A549 (cell line): ENCODE data around the gene GLB1L2. TPM values are rescaled to one million over a fixed set of nuclear protein-coding genes. Genes with fewer than 3 reads are reported as not detected.

Experiments used
- ATAC-seq, 2 experiments: fragments of 200-7000 bp in 1 of 2; fragments of >200 bp in 1 of 2; cut with Nextera tagmentation in 1 of 2; cut with Tn5 transposase in 1 of 2; 3 replicates each; pipeline versions ENCODE4 v1.8.0 to v1.9.1; 2018 to 2020; ENCODE audit warnings: mild to moderate bottlenecking in 1 of 2, moderate library complexity in 1 of 2
- CTCF ChIA-PET: fragments of 300-600 bp; sonication (Branson Sonifier 250); formaldehyde crosslinking; extraction: SDS; loops from one replicate; lab custom pipeline; 2021; ENCODE audit warnings: antibody characterized with exemption, inconsistent platforms; lab: Yijun Ruan, JAX
- POLR2A ChIA-PET: fragments of 350-600 bp; formaldehyde crosslinking; extraction: SDS; loops from one replicate; lab custom pipeline; 2021; ENCODE audit warnings: antibody characterized with exemption, inconsistent platforms; lab: Yijun Ruan, JAX
- DNase-seq, 2 experiments: peaks; one replicate each; pipeline versions ENCODE4 v3.0.0 to v3.0.0-alpha.2; 2011 to 2016; ENCODE audit warnings: low read depth in 1 of 2, low spot score in 1 of 2
- FAIRE-seq: peaks from 2 replicates; lab custom pipeline; 2011; peaks lifted over from hg19 to GRCh38; lab: Jason Lieb, UNC
- H3K27ac ChIP-seq, 2 experiments: fragments of >200 bp; sonication (Bioruptor Twin); formaldehyde crosslinking; 3 replicates each; pipeline ENCODE4 v1.5.1; 2016 to 2017
- H3K4me1 ChIP-seq: fragments of >200 bp; sonication (Bioruptor Twin); formaldehyde crosslinking; 3 replicates; pipeline ENCODE4 v1.6.1; 2016
- H3K4me2 ChIP-seq: fragments of >200 bp; sonication (Bioruptor Twin); formaldehyde crosslinking; 3 replicates; pipeline ENCODE4 v1.6.1; 2016
- H3K4me3 ChIP-seq: fragments of >200 bp; sonication (Bioruptor Twin); formaldehyde crosslinking; 3 replicates; pipeline ENCODE4 v1.5.1; 2016
- H3K9me3 ChIP-seq: fragments of >200 bp; sonication (Bioruptor Twin); formaldehyde crosslinking; 3 replicates; pipeline ENCODE4 v1.6.1; 2016
- ATOH8 ChIP-seq: fragments of 250-450 bp; sonication (Bioruptor Pico); IDR thresholded peaks from 2 replicates; pipeline ENCODE4 v1.5.0; 2020; ENCODE audit warnings: low read depth, mild to moderate bottlenecking, moderate library complexity
- BCL3 ChIP-seq: fragments of >200 bp; sonication (Bioruptor Twin); formaldehyde crosslinking; IDR thresholded peaks from 3 replicates; pipeline ENCODE4 v1.6.1; 2016
- CBX2 ChIP-seq: fragments of 200-600 bp; sonication (generic); IDR thresholded peaks from 2 replicates; pipeline ENCODE4 v1.6.1; 2016; ENCODE audit warnings: low read depth, mild to moderate bottlenecking, borderline replicate concordance
- CEBPB ChIP-seq, 2 experiments: fragments of >200 bp in 1 of 2; sonication (Bioruptor Twin) in 1 of 2; formaldehyde crosslinking in 1 of 2; IDR thresholded peaks; 2 replicates each; pipeline ENCODE4 v1.6.1; 2012 to 2016
- EHF ChIP-seq: fragments of 250-450 bp; sonication (Bioruptor Pico); IDR thresholded peaks from 2 replicates; pipeline ENCODE4 v1.5.0; 2020; ENCODE audit warnings: mild to moderate bottlenecking
- EHMT2 ChIP-seq: fragments of 200-600 bp; sonication (generic); IDR thresholded peaks from 2 replicates; pipeline ENCODE4 v1.6.1; 2016; ENCODE audit warnings: antibody characterized with exemption, low read depth, mild to moderate bottlenecking, moderate library complexity
- EP300 ChIP-seq, 2 experiments: fragments of >200 bp; sonication (Bioruptor Twin); formaldehyde crosslinking; IDR thresholded peaks; 2 replicates in 1 of 2; 3 replicates in 1 of 2; pipeline ENCODE4 v1.6.1; 2016 to 2017
- ESRRA ChIP-seq: fragments of 150-350 bp; IDR thresholded peaks from 2 replicates; pipeline ENCODE4 v1.6.1; 2014; ENCODE audit warnings: mild to moderate bottlenecking, low read length, borderline replicate concordance
- FOXS1 ChIP-seq: fragments of 250-450 bp; sonication (Bioruptor Pico); IDR thresholded peaks from 2 replicates; pipeline ENCODE4 v1.5.0; 2020; ENCODE audit warnings: mild to moderate bottlenecking, moderate library complexity
- HEYL ChIP-seq: fragments of 250-450 bp; sonication (Bioruptor Pico); IDR thresholded peaks from 2 replicates; pipeline ENCODE4 v1.8.0; 2021; ENCODE audit warnings: mild to moderate bottlenecking, moderate library complexity
- JUN ChIP-seq, 2 experiments: fragments of >200 bp; sonication (Bioruptor Twin); formaldehyde crosslinking; IDR thresholded peaks; 2 replicates in 1 of 2; 3 replicates in 1 of 2; pipeline ENCODE4 v1.6.1; 2016 to 2017
- JUNB ChIP-seq: fragments of >200 bp; sonication (Bioruptor Twin); formaldehyde crosslinking; IDR thresholded peaks from 2 replicates; pipeline ENCODE4 v1.6.1; 2016
- KDM1A ChIP-seq: fragments of 200-600 bp; sonication (generic); IDR thresholded peaks from 2 replicates; pipeline ENCODE4 v1.6.1; 2016; ENCODE audit warnings: low read depth, mild to moderate bottlenecking
- MYC ChIP-seq: IDR thresholded peaks from 2 replicates; pipeline ENCODE4 v1.6.1; 2012; ENCODE audit warnings: mild to moderate bottlenecking, inconsistent platforms, low read length, improper control_type of control experiment, borderline replicate concordance
- NFE2L2 ChIP-seq: fragments of 150-350 bp; conservative IDR thresholded peaks from 2 replicates; pipeline ENCODE4 v1.6.1; 2014; ENCODE audit warnings: low read length
- PHF8 ChIP-seq: fragments of 200-600 bp; sonication (generic); IDR thresholded peaks from 2 replicates; pipeline ENCODE4 v1.6.1; 2016; ENCODE audit warnings: low read depth, mild to moderate bottlenecking, antibody characterized with exemption, moderate library complexity, borderline replicate concordance
- POLR2A ChIP-seq: IDR thresholded peaks from 2 replicates; pipeline ENCODE4 v1.6.1; 2012; ENCODE audit warnings: mild to moderate bottlenecking, low read length
- RARB ChIP-seq: fragments of 250-450 bp; sonication (Bioruptor Pico); IDR thresholded peaks from 2 replicates; pipeline ENCODE4 v1.8.0; 2021; ENCODE audit warnings: mild to moderate bottlenecking, moderate library complexity
- RCOR1 ChIP-seq: fragments of 150-350 bp; IDR thresholded peaks from 2 replicates; pipeline ENCODE4 v1.6.1; 2014; ENCODE audit warnings: antibody characterized with exemption, low read length, low read depth
- RFX5 ChIP-seq: fragments of 450-650 bp; IDR thresholded peaks from 2 replicates; pipeline ENCODE4 v1.7.1; 2014; ENCODE audit warnings: antibody characterized with exemption, mild to moderate bottlenecking, moderate library complexity
- SMC3 ChIP-seq: fragments of >200 bp; sonication (Bioruptor Twin); formaldehyde crosslinking; IDR thresholded peaks from 3 replicates; pipeline ENCODE4 v1.6.1; 2018; ENCODE audit warnings: inconsistent platforms
- SREBF2 ChIP-seq: fragments of 450-650 bp; IDR thresholded peaks from 2 replicates; pipeline ENCODE4 v1.6.1; 2014; ENCODE audit warnings: mild to moderate bottlenecking, moderate library complexity
- ZFP36 ChIP-seq: fragments of 450-650 bp; IDR thresholded peaks from 2 replicates; pipeline ENCODE4 v1.6.1; 2014; ENCODE audit warnings: borderline replicate concordance; ENCODE audit not compliant: partially characterized antibody
- ZNF302 ChIP-seq: fragments of 250-450 bp; sonication (Bioruptor Pico); IDR thresholded peaks from 2 replicates; pipeline ENCODE4 v1.9.0; 2021; ENCODE audit warnings: inconsistent platforms, mild to moderate bottlenecking, moderate library complexity
- WGBS: methylation state at CpG from one replicate; pipeline ENCODE4 v1.1.6; 2017; ENCODE audit errors: missing lambda C conversion rate; 5-methylcytosine and 5-hydroxymethylcytosine counted together
- polyA plus RNA-seq, 4 experiments: library from polyadenylated mRNA; depleted of rRNA in 3 of 4; stranded (reverse); fragments of >200 nt; fragmentation: RNase III in 1 of 4; extraction: RNeasy Plus Mini Kit Qiagen cat#74134 plus additional on column Dnase treatment in 1 of 4; gene quantifications; 2 replicates in 3 of 4; 3 replicates in 1 of 4; pipeline ENCODE4 v1.2.3, GENCODE V29; 2011 to 2017

Gene GLB1L2
- polyA plus RNA-seq, 2 of the 4 experiments (the other 2 are of a cell fraction) = 1.1 to 3.5 TPM

- ATAC-seq (no peak), FAIRE-seq (no peak), DNase-seq (no peak)
- Histone ChIP-seq H3K4me2 (no peak overlapping the region), H3K4me1 (no peaks in the 10 kb centered on the region), H3K9me3 (no peaks in the 10 kb centered on the region), H3K4me3 (no peak overlapping the region), H3K27ac (no peak overlapping the region)
- POLR2A ChIA-PET = no interaction called here
- 18% methylated on average over 3 of the region's 12 CpGs for WGBS
- TF ChIP-seq ZFP36 (no peak), JUNB (no peak), RCOR1 (no peak), RFX5 (no peak), HEYL (no peak), EP300 (IDR thresholded peaks at IDR 0.05) (no peak), ESRRA (no peak), MYC (no peak), FOXS1 (CRISPR knock-in tag) (no peak), PHF8 (no peak)
- CTCF ChIA-PET = no interaction called here
Measured at GRCh38 chr11:134380229-134380628, 48.4 kb downstream of the GLB1L2 start.

- no peak for ATAC-seq
- Histone ChIP-seq H3K4me2 (no peak overlapping the region), H3K27ac (no peak overlapping the region), H3K9me3 (no peaks in the 10 kb centered on the region), H3K4me1 (no peaks in the 10 kb centered on the region), H3K4me3 (no peak overlapping the region)
- CTCF ChIA-PET = no interaction called here
- WGBS = 28% methylated on average over 3 of the region's 4 CpGs
- POLR2A ChIA-PET = no interaction called here
- no peak for FAIRE-seq
- TF ChIP-seq POLR2A = no peak
- no peak for TF ChIP-seq BCL3
- no peak for TF ChIP-seq CBX2
- TF ChIP-seq SREBF2 = no peak
- TF ChIP-seq KDM1A = no peak
- TF ChIP-seq ZNF302 (CRISPR knock-in tag) = no peak
- no peak for TF ChIP-seq EHF (CRISPR knock-in tag)
- no peak for TF ChIP-seq CEBPB (IDR thresholded peaks at IDR 0.05)
- TF ChIP-seq RARB (CRISPR knock-in tag) = no peak
- DNase-seq = no peak
Measured at GRCh38 chr11:134380785-134381184, 49.0 kb downstream of the GLB1L2 start.

- H3K4me2 ChIP-seq = no peak overlapping the region
- no peak for FAIRE-seq
- 62% methylated on average over 5 of the region's 8 CpGs for WGBS
- no peak for TF ChIP-seq EHMT2
- TF ChIP-seq JUN (IDR thresholded peaks at IDR 0.05) = no peak
- TF ChIP-seq NFE2L2 = no peak
- no peak for TF ChIP-seq ATOH8
- no peak for DNase-seq
- CTCF ChIA-PET = no interaction called here
- no peaks in the 10 kb centered on the region for H3K4me1 ChIP-seq
- no peaks in the 10 kb centered on the region for H3K9me3 ChIP-seq
- ATAC-seq = no peak
- H3K27ac ChIP-seq = no peak overlapping the region
- H3K4me3 ChIP-seq = no peak overlapping the region
- POLR2A ChIA-PET = no interaction called here
Measured at GRCh38 chr11:134382257-134382656, 50.5 kb downstream of the GLB1L2 start.

- TF ChIP-seq EHF (CRISPR knock-in tag) = no peak
- no peak for TF ChIP-seq BCL3
- TF ChIP-seq SMC3 = no peak
- ChIA-PET CTCF (no interaction called here), POLR2A (no interaction called here)
- no peak overlapping the region for H3K4me2 ChIP-seq
- DNase-seq (no peak), FAIRE-seq (no peak), ATAC-seq (no peak)
- WGBS = 67% methylated on average over 6 of the region's 24 CpGs
- no peaks in the 10 kb centered on the region for H3K9me3 ChIP-seq
- H3K4me3 ChIP-seq = no peak overlapping the region
- H3K27ac ChIP-seq = no peak overlapping the region
- no peaks in the 10 kb centered on the region for H3K4me1 ChIP-seq
Measured at GRCh38 chr11:134382830-134383229, 51.0 kb downstream of the GLB1L2 start.
